ENCODE results near the gene TNFAIP8. TPM values are rescaled to one million over a fixed set of nuclear protein-coding genes. Genes with fewer than 3 reads are reported as not detected.

The TNFAIP8 gene
- polyA plus RNA-seq, 3 donors = 22.9 to 25.3 (median 23.4) TPM

Other genes starting within 250 kb of the TNFAIP8 start
- 100 to 1,000 TPM; 165 to 235 (median 180) TPM for gene HSD17B4, start 96.5 kb downstream of the TNFAIP8 start, polyA plus RNA-seq (ENCODE audit: insufficient read length in 3 of 3)

Data from renal pelvis (tissue), 3 donors.